Fibroblast of lung (primary cell): ENCODE data around the gene NLRP6. TPM values are rescaled to one million over a fixed set of nuclear protein-coding genes. Genes with fewer than 3 reads are reported as not detected.

Experiments
- DNase-seq, 2 donors: peaks; one replicate each; pipeline versions ENCODE4 v3.0.0 to v3.0.0-alpha.2; 2010; ENCODE audit warnings: low read depth in 2 of 2
- H2AFZ ChIP-seq: 2 replicates; pipeline ENCODE4 v1.5.1; 2012; ENCODE audit warnings: low read length, control low read depth, inconsistent platforms
- H3K27ac ChIP-seq: 2 replicates; pipeline ENCODE4 v1.5.1; 2011; ENCODE audit warnings: low read length, control low read depth; ENCODE audit not compliant: insufficient read depth
- H3K27me3 ChIP-seq: 2 replicates; pipeline ENCODE4 v1.5.1; 2011; ENCODE audit warnings: mild to moderate bottlenecking, low read length; ENCODE audit not compliant: control insufficient read depth, insufficient read depth
- H3K36me3 ChIP-seq: 2 replicates; pipeline ENCODE4 v1.5.1; 2011; ENCODE audit warnings: low read length; ENCODE audit not compliant: control insufficient read depth, insufficient read depth
- H3K4me1 ChIP-seq: 2 replicates; pipeline ENCODE4 v1.5.1; 2011; ENCODE audit warnings: low read length; ENCODE audit not compliant: control insufficient read depth, insufficient read depth; ENCODE audit errors: extremely low read depth
- H3K4me2 ChIP-seq: 2 replicates; pipeline ENCODE4 v1.5.1; 2011; ENCODE audit warnings: low read length, control low read depth; ENCODE audit not compliant: insufficient read depth; ENCODE audit errors: extremely low read depth
- H3K4me3 ChIP-seq, 4 experiments: fragments of 200-600 bp in 1 of 4; sonication (generic) in 1 of 4; replicated peaks in 1 of 4; 2 replicates each; pipeline ENCODE4 v1.5.1; 2011 to 2016; ENCODE audit warnings: low read length in 4 of 4, low read depth in 3 of 4, mild to moderate bottlenecking in 3 of 4, control low read depth in 2 of 4, inconsistent platforms in 1 of 4, mixed read lengths in 1 of 4; ENCODE audit not compliant: insufficient read depth in 1 of 4; ENCODE audit errors: control extremely low read depth in 1 of 4
- H3K79me2 ChIP-seq: 2 replicates; pipeline ENCODE4 v1.5.1; 2012; ENCODE audit warnings: mild to moderate bottlenecking, low read length, inconsistent platforms; ENCODE audit not compliant: control insufficient read depth, insufficient read depth
- H3K9ac ChIP-seq: 2 replicates; pipeline ENCODE4 v1.5.1; 2011; ENCODE audit warnings: mild to moderate bottlenecking, low read length, control low read depth; ENCODE audit not compliant: insufficient read depth
- H3K9me3 ChIP-seq: 2 replicates; pipeline ENCODE4 v1.5.1; 2012; ENCODE audit warnings: low read depth, low read length; ENCODE audit not compliant: control insufficient read depth, insufficient read depth
- H4K20me1 ChIP-seq: 2 replicates; pipeline ENCODE4 v1.5.1; 2011; ENCODE audit warnings: low read length; ENCODE audit not compliant: control insufficient read depth, insufficient read depth; ENCODE audit errors: extremely low read depth
- CTCF ChIP-seq, 2 donors: IDR thresholded peaks in 1 of 2; conservative IDR thresholded peaks in 1 of 2; 1 replicate in 1 of 2; 2 replicates in 1 of 2; pipeline ENCODE4 v1.5.1; 2011 to 2012; ENCODE audit warnings: low read length in 2 of 2, control low read depth in 1 of 2, inconsistent platforms in 1 of 2, low read depth in 1 of 2, mild to moderate bottlenecking in 1 of 2
- EZH2 ChIP-seq: IDR thresholded peaks from 2 replicates; pipeline ENCODE4 v1.5.1; 2012; ENCODE audit warnings: low read length, control low read depth, mild to moderate bottlenecking; ENCODE audit errors: missing control alignments
- polyA plus RNA-seq, 2 donors: library from polyadenylated mRNA; depleted of rRNA in 1 of 2; stranded (reverse) in 1 of 2; unstranded in 1 of 2; fragments of >200 nt; gene quantifications; 2 replicates each; pipeline ENCODE4 v1.2.1, GENCODE V29; 2011 to 2012; ENCODE audit warnings: missing spikeins in 1 of 2
- total RNA-seq: library from RNA; depleted of rRNA; stranded (reverse); fragments of >200 nt; gene quantifications from 2 replicates; pipeline ENCODE4 v1.2.1, GENCODE V29; 2014

The NLRP6 gene
- total and polyA plus RNA-seq, 2 donors (not counting 1 experiment from before 2014, with no cell fraction given): not detected

GRCh38 chr11:293852-294661 lies 15.8 kb downstream of the NLRP6 start:
- Histone ChIP-seq H3K27ac (no peak overlapping the region), H3K27me3 (peaks cover 3% of the 10 kb centered on the region), H3K9ac (no peak overlapping the region), H2AFZ (no peak overlapping the region), H3K36me3 (no peaks in the 10 kb centered on the region), H3K4me1 (peaks cover 3% of the 10 kb centered on the region), H3K9me3 (no peaks in the 10 kb centered on the region), H3K79me2 (no peaks in the 10 kb centered on the region), H3K4me3 (no peak overlapping the region), H4K20me1 (no peaks in the 10 kb centered on the region), H3K4me2 (no peak overlapping the region)
- TF ChIP-seq EZH2: no peak
- no peak for TF ChIP-seq CTCF (conservative IDR thresholded peaks at IDR 0.05 in 1 of 2, IDR thresholded peaks at IDR 0.05 in 1 of 2; ENCODE audit: low read depth in 1 of 2, low read length in 2 of 2)
- DNase-seq: no peak

- Histone ChIP-seq H3K9me3 (no peaks in the 10 kb centered on the region), H3K27ac (no peak overlapping the region), H3K4me2 (no peak overlapping the region), H3K27me3 (peaks cover 3% of the 10 kb centered on the region), H4K20me1 (no peaks in the 10 kb centered on the region), H3K9ac (no peak overlapping the region), H3K79me2 (no peaks in the 10 kb centered on the region), H3K36me3 (no peaks in the 10 kb centered on the region), H3K4me3 (no peak overlapping the region), H3K4me1 (peaks cover 3% of the 10 kb centered on the region), H2AFZ (no peak overlapping the region)
- no peak for DNase-seq
- TF ChIP-seq EZH2 (no peak), CTCF (conservative IDR thresholded peaks at IDR 0.05 in 1 of 2, IDR thresholded peaks at IDR 0.05 in 1 of 2; ENCODE audit: low read depth in 1 of 2, low read length in 2 of 2) (no peak)
Measured at GRCh38 chr11:294780-295179, 16.6 kb downstream of the NLRP6 start.

GRCh38 chr11:295351-296170 lies 17.4 kb downstream of the NLRP6 start:
- H3K4me1 ChIP-seq: peaks cover 3% of the 10 kb centered on the region
- no peaks in the 10 kb centered on the region for H3K36me3 ChIP-seq
- H4K20me1 ChIP-seq: no peaks in the 10 kb centered on the region
- peaks cover 8% of the 10 kb centered on the region for H3K27me3 ChIP-seq
- H3K4me2 ChIP-seq: no peak overlapping the region
- DNase-seq: no peak
- no peak overlapping the region for H3K9ac ChIP-seq
- H3K79me2 ChIP-seq: no peaks in the 10 kb centered on the region
- no peak overlapping the region for H3K27ac ChIP-seq
- H3K4me3 ChIP-seq: no peak overlapping the region
- H2AFZ ChIP-seq: no peak overlapping the region
- H3K9me3 ChIP-seq: no peaks in the 10 kb centered on the region
- TF ChIP-seq CTCF (conservative IDR thresholded peaks at IDR 0.05 in 1 of 2, IDR thresholded peaks at IDR 0.05 in 1 of 2; ENCODE audit: low read depth in 1 of 2, low read length in 2 of 2): no peak
- no peak for TF ChIP-seq EZH2
